ENCODE data around the gene MBD1.

The MBD1 gene, protein sequence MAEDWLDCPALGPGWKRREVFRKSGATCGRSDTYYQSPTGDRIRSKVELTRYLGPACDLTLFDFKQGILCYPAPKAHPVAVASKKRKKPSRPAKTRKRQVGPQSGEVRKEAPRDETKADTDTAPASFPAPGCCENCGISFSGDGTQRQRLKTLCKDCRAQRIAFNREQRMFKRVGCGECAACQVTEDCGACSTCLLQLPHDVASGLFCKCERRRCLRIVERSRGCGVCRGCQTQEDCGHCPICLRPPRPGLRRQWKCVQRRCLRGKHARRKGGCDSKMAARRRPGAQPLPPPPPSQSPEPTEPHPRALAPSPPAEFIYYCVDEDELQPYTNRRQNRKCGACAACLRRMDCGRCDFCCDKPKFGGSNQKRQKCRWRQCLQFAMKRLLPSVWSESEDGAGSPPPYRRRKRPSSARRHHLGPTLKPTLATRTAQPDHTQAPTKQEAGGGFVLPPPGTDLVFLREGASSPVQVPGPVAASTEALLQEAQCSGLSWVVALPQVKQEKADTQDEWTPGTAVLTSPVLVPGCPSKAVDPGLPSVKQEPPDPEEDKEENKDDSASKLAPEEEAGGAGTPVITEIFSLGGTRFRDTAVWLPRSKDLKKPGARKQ

GRCh38 chr18:50281295-50281971 lies at the start of gene MBD1:
Gene MBD1 (minus strand): TSS chr18:50281523. CDS start chr18:50279992, 1,531 bp downstream.
- Histone ChIP-seq H2AFZ (ENCODE audit: low read depth, low read length) (peak within 1 kb of the TSS; percentile 86), H3K36me3 (replicated peaks; ENCODE audit: low read depth, low read length) (peaks cover 73% of the 10 kb centered on the region), H3K79me2 (ENCODE audit: low read length) (peaks cover 52% of the 10 kb centered on the region), H3K9me3 (ENCODE audit: insufficient read depth, low read length) (no peaks in the 10 kb centered on the region), H3K27me3 (ENCODE audit: low read depth, low read length) (no peaks in the 10 kb centered on the region), H3K4me1 (ENCODE audit: low read length) (peaks cover 31% of the 10 kb centered on the region), H4K20me1 (ENCODE audit: insufficient read depth, low read length) (peaks cover 18% of the 10 kb centered on the region), H3K4me2 (ENCODE audit: low read length) (peak within 1 kb of the TSS; percentile 97), H3K4me3 (ENCODE audit: low read length) (peak within 1 kb of the TSS; percentile 84), H3K9ac (ENCODE audit: low read length) (peak within 1 kb of the TSS; percentile 95), H3K27ac (ENCODE audit: low read length) (peak within 1 kb of the TSS; percentile 83)
- TF ChIP-seq CTCF (IDR thresholded peaks at IDR 0.05; ENCODE audit: low read depth, low read length): peak; percentile 18; the same call in 1 of the 2 replicates
- no peak for TF ChIP-seq EZH2phosphoT487 (IDR thresholded peaks at IDR 0.05; ENCODE audit: low read depth)

GRCh38 chr18:50330176-50330575 lies 48.9 kb upstream of the MBD1 start:
- Histone ChIP-seq H3K4me3 (ENCODE audit: low read length) (no peak overlapping the region), H3K4me2 (ENCODE audit: low read length) (no peak overlapping the region), H3K4me1 (ENCODE audit: low read length) (peaks cover 19% of the 10 kb centered on the region), H3K27ac (ENCODE audit: low read length) (no peak overlapping the region), H4K20me1 (ENCODE audit: insufficient read depth, low read length) (no peaks in the 10 kb centered on the region), H3K27me3 (ENCODE audit: low read depth, low read length) (peaks cover 63% of the 10 kb centered on the region), H3K9me3 (ENCODE audit: insufficient read depth, low read length) (peaks cover 9% of the 10 kb centered on the region; the same call in 1 of the 2 replicates), H2AFZ (ENCODE audit: low read depth, low read length) (no peak overlapping the region), H3K9ac (ENCODE audit: low read length) (no peak overlapping the region), H3K79me2 (ENCODE audit: low read length) (no peaks in the 10 kb centered on the region), H3K36me3 (replicated peaks; ENCODE audit: low read depth, low read length) (peaks cover 8% of the 10 kb centered on the region)
- TF ChIP-seq CTCF (IDR thresholded peaks at IDR 0.05; ENCODE audit: low read depth, low read length) (no peak), EZH2phosphoT487 (IDR thresholded peaks at IDR 0.05; ENCODE audit: low read depth) (no peak)

- no peak overlapping the region for H2AFZ ChIP-seq (ENCODE audit: low read depth, low read length)
- H3K27ac ChIP-seq (ENCODE audit: low read length): no peak overlapping the region
- peaks cover 3% of the 10 kb centered on the region for H3K36me3 ChIP-seq (replicated peaks; ENCODE audit: low read depth, low read length)
- no peaks in the 10 kb centered on the region for H3K4me1 ChIP-seq (ENCODE audit: low read length)
- TF ChIP-seq EZH2phosphoT487 (IDR thresholded peaks at IDR 0.05; ENCODE audit: low read depth) (no peak), CTCF (IDR thresholded peaks at IDR 0.05; ENCODE audit: low read depth, low read length) (no peak)
- H3K4me2 ChIP-seq (ENCODE audit: low read length): no peak overlapping the region
- no peaks in the 10 kb centered on the region for H3K79me2 ChIP-seq (ENCODE audit: low read length)
- no peaks in the 10 kb centered on the region for H4K20me1 ChIP-seq (ENCODE audit: insufficient read depth, low read length)
- no peak overlapping the region for H3K9ac ChIP-seq (ENCODE audit: low read length)
- H3K9me3 ChIP-seq (ENCODE audit: insufficient read depth, low read length): peaks cover 9% of the 10 kb centered on the region; the same call in 1 of the 2 replicates
- peaks cover 57% of the 10 kb centered on the region for H3K27me3 ChIP-seq (ENCODE audit: low read depth, low read length)
- no peak overlapping the region for H3K4me3 ChIP-seq (ENCODE audit: low read length)
These were observed 46.7 kb upstream of the MBD1 start for GRCh38 chr18:50327983-50328382.

GRCh38 chr18:50320719-50321118 lies 39.4 kb upstream of the MBD1 start:
- H3K27ac ChIP-seq (ENCODE audit: low read length): no peak overlapping the region
- no peaks in the 10 kb centered on the region for H3K9me3 ChIP-seq (ENCODE audit: insufficient read depth, low read length)
- H4K20me1 ChIP-seq (ENCODE audit: insufficient read depth, low read length): no peaks in the 10 kb centered on the region
- peak overlapping the region; percentile 63 for H3K4me2 ChIP-seq (ENCODE audit: low read length)
- peaks cover 28% of the 10 kb centered on the region for H3K4me1 ChIP-seq (ENCODE audit: low read length)
- H2AFZ ChIP-seq (ENCODE audit: low read depth, low read length): peak overlapping the region; percentile 3; the same call in 1 of the 2 replicates
- H3K36me3 ChIP-seq (replicated peaks; ENCODE audit: low read depth, low read length): no peaks in the 10 kb centered on the region
- TF ChIP-seq EZH2phosphoT487 (IDR thresholded peaks at IDR 0.05; ENCODE audit: low read depth) (no peak), CTCF (IDR thresholded peaks at IDR 0.05; ENCODE audit: low read depth, low read length) (no peak)
- peaks cover 33% of the 10 kb centered on the region for H3K27me3 ChIP-seq (ENCODE audit: low read depth, low read length)
- peak overlapping the region; percentile 47 for H3K4me3 ChIP-seq (ENCODE audit: low read length)
- no peaks in the 10 kb centered on the region for H3K79me2 ChIP-seq (ENCODE audit: low read length)
- no peak overlapping the region for H3K9ac ChIP-seq (ENCODE audit: low read length)
